Ecto neural progenitor cell (in vitro differentiated cells): ENCODE results near the gene TMEM174.

Source experiments
- DNase-seq: peaks from one replicate; pipeline ENCODE4 v3.0.0-alpha.2; 2018; ENCODE audit warnings: low spot score

The TMEM174 gene

GRCh38 chr5:73154208-73155006 is 18.6 kb upstream of the TMEM174 start:
- no peak for DNase-seq

GRCh38 chr5:73155271-73156222 is 17.4 kb upstream of the TMEM174 start:
- no peak for DNase-seq

- no peak for DNase-seq
Measured at GRCh38 chr5:73157414-73158303, 15.3 kb upstream of the TMEM174 start.

GRCh38 chr5:73158313-73158712 is 14.7 kb upstream of the TMEM174 start:
- DNase-seq = no peak

GRCh38 chr5:73160239-73160671 is 12.7 kb upstream of the TMEM174 start:
- no peak for DNase-seq

GRCh38 chr5:73170522-73170921 is 2.5 kb upstream of the TMEM174 start:
- no peak for DNase-seq

- no peak for DNase-seq
Measured at GRCh38 chr5:73171495-73171894, 1.5 kb upstream of the TMEM174 start.

- DNase-seq = no peak
Measured at GRCh38 chr5:73174100-73174815, 1.3 kb downstream of the TMEM174 start.

GRCh38 chr5:73176250-73176649 is 3.3 kb downstream of the TMEM174 start:
- DNase-seq = no peak

- DNase-seq = no peak
Measured at GRCh38 chr5:73178265-73178664, 5.3 kb downstream of the TMEM174 start.

GRCh38 chr5:73179730-73180129 is 6.7 kb downstream of the TMEM174 start:
- DNase-seq = no peak

- DNase-seq = no peak
Measured at GRCh38 chr5:73180566-73180965, 7.6 kb downstream of the TMEM174 start.

- no peak for DNase-seq
Measured at GRCh38 chr5:73182307-73182706, 9.3 kb downstream of the TMEM174 start.

GRCh38 chr5:73183000-73183399 is 10.0 kb downstream of the TMEM174 start:
- DNase-seq = no peak

- no peak for DNase-seq
Measured at GRCh38 chr5:73183481-73183891, 10.5 kb downstream of the TMEM174 start.

GRCh38 chr5:73186976-73187375 is 14.0 kb downstream of the TMEM174 start:
- no peak for DNase-seq

GRCh38 chr5:73188764-73189531 is 16.0 kb downstream of the TMEM174 start:
- DNase-seq = no peak

- no peak for DNase-seq
Measured at GRCh38 chr5:73189871-73190376, 16.9 kb downstream of the TMEM174 start.

- no peak for DNase-seq
Measured at GRCh38 chr5:73192370-73192769, 19.4 kb downstream of the TMEM174 start.

GRCh38 chr5:73193592-73193991 is 20.6 kb downstream of the TMEM174 start:
- DNase-seq = no peak
